H7 (cell line): ENCODE data around the gene BNC2. TPM values are rescaled to one million over a fixed set of nuclear protein-coding genes. Genes with fewer than 3 reads are reported as not detected.

Experiments used
- DNase-seq: peaks from one replicate; pipeline ENCODE4 v3.0.0; 2012
- H3K27me3 ChIP-seq: 2 replicates; pipeline ENCODE4 v1.6.0; 2011; ENCODE audit warnings: mild to moderate bottlenecking, low read length; ENCODE audit not compliant: control insufficient read depth, insufficient read depth
- H3K36me3 ChIP-seq: replicated peaks from 2 replicates; pipeline ENCODE4 v1.5.1; 2011; ENCODE audit warnings: low read length; ENCODE audit not compliant: control insufficient read depth, insufficient read depth
- H3K4me3 ChIP-seq: 2 replicates; pipeline ENCODE4 v1.5.1; 2011; ENCODE audit warnings: low read depth, mild to moderate bottlenecking, control low read depth, low read length, moderate library complexity; ENCODE audit not compliant: insufficient read depth
- total RNA-seq: library from RNA; depleted of rRNA; stranded (reverse); fragments of >200 nt; shearing (Covaris generic); gene quantifications from 2 replicates; pipeline ENCODE4 v1.2.3, GENCODE V29; 2014

Gene BNC2
- total RNA-seq, 1 experiment from 2014 or later: 7.9 TPM

DNA sequence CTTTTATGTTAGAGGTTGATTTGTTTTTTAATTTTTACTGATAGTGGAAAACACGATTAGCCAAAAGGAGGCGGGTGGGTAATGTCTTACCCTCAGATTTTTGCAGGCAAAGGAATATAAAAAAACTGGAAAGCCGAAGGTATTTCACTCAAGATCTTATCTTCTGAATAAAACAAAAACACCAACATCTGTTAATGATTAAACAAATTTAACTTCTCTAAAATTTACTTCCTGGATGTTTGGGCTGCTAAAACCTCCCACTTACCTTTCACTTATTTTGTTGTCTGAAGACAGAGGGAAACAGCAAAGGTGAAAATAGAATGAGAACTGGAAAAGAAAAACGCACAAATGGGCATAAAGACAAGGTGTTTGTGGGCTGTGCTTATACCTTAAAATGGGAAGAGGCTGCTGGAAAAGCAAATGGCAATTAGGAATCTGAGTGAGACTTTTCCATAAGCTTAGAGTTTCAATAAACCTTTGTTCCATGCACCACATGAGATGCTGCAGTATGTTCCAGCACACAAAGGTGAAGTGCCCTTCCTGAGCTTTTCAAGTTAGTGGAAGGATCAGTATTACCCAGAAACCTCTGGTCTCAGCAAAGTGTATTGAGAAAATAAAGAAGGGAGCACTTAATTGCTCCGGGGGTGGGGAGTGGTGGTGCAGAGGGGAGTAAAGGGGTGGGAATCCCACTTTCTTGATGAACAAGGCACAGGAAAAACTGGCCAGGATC is 298.3 kb downstream of the BNC2 start:
- Histone ChIP-seq H3K4me3 (no peak overlapping the region), H3K36me3 (no peaks in the 10 kb centered on the region), H3K27me3 (no peaks in the 10 kb centered on the region)
- no peak for DNase-seq

DNA sequence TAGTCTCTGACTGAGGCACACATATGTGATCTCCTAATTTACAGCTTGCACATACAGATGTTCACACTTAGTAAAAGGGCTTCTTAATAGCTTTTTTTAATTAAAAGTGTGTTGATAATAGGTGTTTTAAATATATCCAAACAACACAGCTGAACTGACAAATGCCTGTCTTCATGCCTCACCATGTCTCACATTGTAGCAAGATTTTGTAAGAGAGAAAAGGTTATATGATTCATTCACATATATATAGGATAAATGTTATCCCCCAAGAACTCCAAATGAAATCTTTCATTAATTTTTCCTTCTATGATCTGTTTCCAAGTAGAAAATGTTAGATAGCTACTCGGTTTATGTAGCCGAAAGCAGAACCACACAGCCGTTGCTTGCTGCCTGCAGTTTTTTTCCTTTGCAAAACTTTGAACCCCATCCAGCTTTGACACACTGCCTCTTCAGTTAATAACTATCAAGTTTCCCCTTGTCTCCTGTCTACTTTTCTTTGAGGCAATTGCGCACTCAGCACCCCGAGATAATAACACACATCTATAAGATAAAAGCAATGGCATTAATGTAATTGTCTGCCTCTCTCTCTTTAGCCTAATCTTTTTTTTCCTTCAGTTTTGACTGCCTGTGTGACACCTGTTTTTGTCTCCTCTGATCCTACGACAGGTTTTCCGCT is 299.2 kb downstream of the BNC2 start:
- DNase-seq: no peak
- H3K4me3 ChIP-seq: no peak overlapping the region
- no peaks in the 10 kb centered on the region for H3K36me3 ChIP-seq
- H3K27me3 ChIP-seq: no peaks in the 10 kb centered on the region

DNA sequence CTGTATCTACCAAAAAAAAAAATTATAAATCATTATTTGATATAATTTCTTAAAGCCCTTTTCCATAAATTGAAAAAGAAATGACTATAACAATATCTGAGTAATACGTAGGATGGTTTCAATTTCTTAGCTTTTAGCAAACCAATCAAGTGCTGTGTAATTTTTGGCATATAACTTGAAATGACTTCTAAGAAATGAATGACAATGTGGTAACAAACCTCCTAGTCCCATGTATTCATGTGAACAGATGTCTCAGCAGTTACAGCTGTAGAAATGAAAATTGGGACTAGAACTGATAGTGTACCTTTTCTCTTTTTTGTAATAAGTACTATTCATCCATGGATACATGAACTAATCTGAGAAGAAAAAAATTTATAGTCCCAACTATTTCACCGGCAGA is 307.0 kb downstream of the BNC2 start:
- DNase-seq: no peak
- no peaks in the 10 kb centered on the region for H3K36me3 ChIP-seq
- H3K4me3 ChIP-seq: no peak overlapping the region
- no peaks in the 10 kb centered on the region for H3K27me3 ChIP-seq

DNA sequence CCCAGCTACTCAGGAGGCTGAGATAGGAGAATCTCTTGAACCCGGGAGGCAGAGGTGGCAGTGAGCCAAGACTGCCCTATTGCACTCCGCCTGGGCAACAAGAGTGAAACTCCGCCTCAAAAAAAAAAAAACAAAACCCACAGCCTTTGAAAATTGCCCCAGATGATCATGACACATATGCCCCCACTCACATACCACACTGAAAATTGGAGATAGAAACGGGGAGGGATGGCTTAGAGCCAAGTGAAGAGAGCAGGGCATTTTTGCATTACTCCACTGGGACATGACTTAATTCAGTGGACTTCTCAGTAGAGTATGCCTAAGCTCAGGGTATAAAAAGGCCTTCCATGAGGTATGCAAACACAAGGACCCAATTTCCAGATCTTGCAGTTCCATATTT is 309.3 kb downstream of the BNC2 start:
- Histone ChIP-seq H3K4me3 (no peak overlapping the region), H3K36me3 (no peaks in the 10 kb centered on the region), H3K27me3 (no peaks in the 10 kb centered on the region)
- no peak for DNase-seq

DNA sequence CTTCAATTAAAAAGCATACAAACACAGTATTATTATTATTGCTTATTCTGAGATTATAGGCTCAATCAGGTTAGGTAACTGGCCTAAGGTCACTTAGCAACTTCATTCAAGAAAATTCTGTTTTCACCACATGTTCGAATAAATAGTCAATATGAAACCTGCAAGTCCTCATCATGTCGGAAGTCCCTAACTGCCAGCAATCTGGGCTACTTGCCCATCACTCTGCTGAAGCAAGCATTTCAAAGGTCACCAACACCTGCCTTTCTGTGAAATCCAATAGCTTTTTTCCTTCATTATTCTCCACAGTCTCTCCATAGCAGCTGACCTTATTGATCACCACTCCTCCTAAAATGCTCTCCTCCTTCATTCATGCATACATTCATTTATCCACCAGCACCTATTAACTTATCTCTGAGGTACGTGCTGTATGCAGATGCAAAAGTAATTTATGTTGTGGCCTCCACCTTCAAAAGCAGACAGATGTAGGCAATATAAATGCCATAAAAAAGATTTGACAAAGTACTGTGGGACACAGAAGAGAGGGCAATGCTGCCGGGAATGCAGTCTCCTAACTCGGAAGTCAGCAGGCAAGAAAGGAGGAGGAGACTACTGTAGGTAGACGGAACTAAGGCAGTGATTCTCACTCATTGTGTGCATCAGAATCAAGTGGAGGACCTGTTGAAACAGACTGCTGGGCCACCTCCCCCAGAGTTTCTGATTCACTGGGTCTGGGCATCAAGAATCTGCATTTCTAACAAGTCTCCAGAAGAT is 310.9 kb downstream of the BNC2 start:
- Histone ChIP-seq H3K4me3 (no peak overlapping the region), H3K27me3 (no peaks in the 10 kb centered on the region), H3K36me3 (no peaks in the 10 kb centered on the region)
- DNase-seq: peak; percentile 2

DNA sequence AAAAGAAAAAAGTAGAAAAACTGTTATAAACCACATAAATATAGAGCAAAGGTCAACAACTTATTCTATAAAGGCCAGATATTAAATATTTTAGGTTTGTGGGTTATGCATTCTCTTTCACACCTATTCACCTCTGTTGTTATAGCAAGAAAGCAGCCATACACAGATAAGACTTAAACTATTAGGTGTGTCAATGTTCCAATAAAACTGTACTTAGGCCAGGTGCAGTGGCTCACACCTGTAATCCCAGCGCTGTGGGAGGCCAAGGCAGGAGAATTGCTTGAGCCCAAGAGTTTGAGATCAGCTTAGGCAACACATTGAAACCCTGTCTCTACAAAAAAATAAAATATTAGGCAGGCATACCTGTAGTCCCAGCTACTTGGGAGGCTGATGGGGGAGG is 314.7 kb downstream of the BNC2 start:
- Histone ChIP-seq H3K4me3 (no peak overlapping the region), H3K27me3 (no peaks in the 10 kb centered on the region), H3K36me3 (no peaks in the 10 kb centered on the region; the same call in 1 of the 2 replicates)
- no peak for DNase-seq

DNA sequence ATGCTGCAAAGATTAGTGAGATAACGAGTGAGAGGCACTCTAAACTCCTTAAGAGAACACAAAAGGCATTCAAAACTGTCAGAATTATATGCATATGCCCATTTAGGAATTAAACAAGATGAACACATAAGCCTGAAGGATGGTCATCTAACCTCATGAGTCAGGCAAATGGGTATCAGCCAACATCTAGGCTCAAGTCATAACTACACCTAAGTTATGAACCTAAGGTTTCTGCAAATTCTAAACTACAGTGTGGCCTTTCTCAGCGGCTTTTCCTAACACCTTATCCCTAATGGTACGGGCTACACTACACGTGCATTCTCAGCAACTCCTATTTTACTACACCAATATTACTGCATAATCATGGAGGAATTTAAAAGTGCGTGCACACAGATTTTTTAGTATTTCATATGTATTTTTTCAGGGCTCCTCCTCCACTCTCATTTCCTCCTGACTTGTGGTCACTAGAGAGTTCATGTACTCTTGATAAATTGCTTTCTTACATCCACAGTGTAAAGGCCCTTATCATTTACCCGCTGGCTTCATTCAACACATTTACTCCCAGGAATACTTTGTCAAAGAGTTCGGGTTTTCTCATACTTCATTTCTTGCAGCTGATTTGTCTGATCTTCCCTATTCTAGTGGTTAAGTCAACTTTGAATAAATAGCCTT is 316.5 kb downstream of the BNC2 start:
- Histone ChIP-seq H3K36me3 (no peaks in the 10 kb centered on the region; the same call in 1 of the 2 replicates), H3K4me3 (no peak overlapping the region), H3K27me3 (no peaks in the 10 kb centered on the region)
- no peak for DNase-seq

DNA sequence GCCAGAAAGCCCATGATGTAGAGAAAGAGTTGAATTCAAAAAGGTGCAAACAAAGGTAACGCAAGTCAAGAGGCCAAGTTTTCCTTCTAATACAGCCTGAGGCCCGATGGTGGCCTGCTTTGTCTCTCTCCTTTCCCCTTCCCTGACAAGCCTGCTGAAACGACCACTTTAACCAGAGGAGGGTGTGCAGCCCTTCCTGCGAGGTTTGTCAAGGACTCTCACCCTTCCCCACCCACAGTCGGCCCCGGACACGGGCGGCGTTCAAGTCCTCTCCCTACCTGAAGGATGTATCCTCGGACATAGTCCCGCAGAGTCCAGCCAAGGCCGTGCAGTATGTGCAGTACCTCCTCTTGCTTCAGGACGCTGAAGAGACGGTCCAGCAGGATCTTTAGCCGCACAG is 318.2 kb downstream of the BNC2 start:
- Histone ChIP-seq H3K4me3 (no peak overlapping the region), H3K36me3 (no peaks in the 10 kb centered on the region; the same call in 1 of the 2 replicates), H3K27me3 (no peaks in the 10 kb centered on the region)
- DNase-seq: no peak

DNA sequence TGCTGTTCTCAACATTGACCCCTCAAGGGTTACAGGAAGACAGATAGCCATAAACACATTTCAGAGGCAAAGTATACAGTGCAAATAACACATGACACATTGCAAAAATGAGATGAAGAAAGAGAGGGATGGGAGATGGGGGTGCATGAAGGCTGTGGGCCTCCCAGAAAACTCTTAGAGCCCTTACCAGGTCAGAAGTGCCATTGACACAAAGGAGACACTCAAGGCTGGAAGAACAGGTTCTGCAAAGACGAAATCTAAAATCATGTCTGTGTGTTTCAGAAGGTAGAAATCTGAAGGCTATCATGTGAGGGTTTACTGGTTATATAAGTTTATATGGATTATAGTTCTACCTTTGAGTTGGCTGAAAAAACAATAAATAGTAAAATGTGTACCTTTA is 318.8 kb downstream of the BNC2 start:
- Histone ChIP-seq H3K27me3 (no peaks in the 10 kb centered on the region), H3K36me3 (no peaks in the 10 kb centered on the region; the same call in 1 of the 2 replicates), H3K4me3 (no peak overlapping the region)
- no peak for DNase-seq

DNA sequence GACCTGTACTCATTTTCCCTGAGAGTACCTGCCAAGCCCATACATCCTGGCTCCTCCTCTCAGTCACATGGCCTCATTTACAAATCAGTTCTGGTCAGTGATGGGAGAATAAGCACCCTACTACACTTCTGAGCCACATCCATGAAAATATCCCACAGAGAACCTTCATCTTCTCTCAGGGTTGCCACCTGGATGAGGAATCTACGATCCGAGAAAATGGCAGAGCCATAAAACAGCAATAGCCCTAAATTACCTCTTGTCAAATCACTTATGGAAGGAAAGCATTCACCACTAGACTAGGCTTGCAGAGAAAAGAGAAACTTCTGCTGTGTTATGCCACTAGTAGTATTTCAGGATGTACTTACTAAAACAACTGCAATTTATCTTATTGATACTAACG is 324.8 kb downstream of the BNC2 start:
- DNase-seq: no peak
- H3K27me3 ChIP-seq: no peaks in the 10 kb centered on the region
- no peak overlapping the region for H3K4me3 ChIP-seq
- no peaks in the 10 kb centered on the region for H3K36me3 ChIP-seq

DNA sequence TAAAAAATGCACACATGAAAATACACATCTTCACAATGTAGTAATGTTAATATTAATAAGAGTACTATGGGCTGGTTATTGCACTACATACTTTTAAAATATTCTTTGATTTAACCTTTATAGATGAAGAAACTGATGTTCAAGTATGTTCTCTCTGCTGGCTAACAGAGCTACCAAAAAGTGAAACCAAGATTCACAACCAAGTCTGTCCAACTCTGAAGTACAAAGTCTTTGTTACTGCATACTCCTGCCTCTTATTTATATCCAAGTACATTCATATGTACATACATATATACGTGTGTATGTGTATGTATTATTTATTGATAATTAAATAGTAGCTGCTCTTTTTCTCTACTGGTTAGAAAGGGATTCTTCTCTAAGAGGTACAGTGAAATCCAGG is 325.6 kb downstream of the BNC2 start:
- H3K27me3 ChIP-seq: no peaks in the 10 kb centered on the region
- H3K4me3 ChIP-seq: no peak overlapping the region
- no peak for DNase-seq
- no peaks in the 10 kb centered on the region for H3K36me3 ChIP-seq

DNA sequence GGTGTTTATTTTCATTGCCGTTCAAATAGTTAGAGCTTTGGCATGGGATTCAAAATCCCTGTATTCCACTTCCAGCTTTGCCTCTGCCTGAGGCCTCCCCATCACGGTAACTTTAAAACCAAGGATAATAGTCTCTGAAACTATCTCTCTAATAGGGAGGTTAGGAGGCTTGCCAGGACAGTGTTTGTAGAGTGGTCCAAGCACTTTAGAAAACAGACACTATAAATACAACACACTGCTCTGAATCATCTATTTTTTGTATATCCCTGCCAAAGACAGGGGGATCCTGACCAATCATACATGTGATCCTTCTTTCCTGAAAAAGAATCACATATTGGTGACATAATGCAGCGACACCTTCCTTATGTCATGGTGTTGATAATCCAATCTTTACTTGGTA is 326.8 kb downstream of the BNC2 start:
- Histone ChIP-seq H3K36me3 (no peaks in the 10 kb centered on the region), H3K27me3 (no peaks in the 10 kb centered on the region), H3K4me3 (no peak overlapping the region)
- no peak for DNase-seq

DNA sequence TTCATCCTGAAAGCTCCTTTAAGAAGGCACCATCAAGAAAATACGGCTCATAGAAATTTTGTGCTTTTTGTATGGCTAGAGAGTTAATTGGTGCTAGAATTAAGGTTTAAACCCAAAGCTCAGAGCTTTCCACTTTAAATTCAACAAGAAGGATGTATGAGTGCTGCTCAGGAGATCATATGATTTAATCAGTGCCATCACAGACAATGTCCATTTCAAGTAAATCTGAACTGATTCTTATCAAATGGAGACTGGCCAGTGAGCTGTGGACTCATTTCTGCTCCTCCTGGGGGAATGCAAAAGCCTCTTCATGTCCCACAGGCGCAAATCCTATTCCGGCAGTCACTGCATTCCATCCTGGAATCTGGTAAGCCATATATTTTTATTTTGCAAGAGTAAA is 327.2 kb downstream of the BNC2 start:
- no peaks in the 10 kb centered on the region for H3K36me3 ChIP-seq
- DNase-seq: no peak
- H3K27me3 ChIP-seq: no peaks in the 10 kb centered on the region
- H3K4me3 ChIP-seq: no peak overlapping the region

DNA sequence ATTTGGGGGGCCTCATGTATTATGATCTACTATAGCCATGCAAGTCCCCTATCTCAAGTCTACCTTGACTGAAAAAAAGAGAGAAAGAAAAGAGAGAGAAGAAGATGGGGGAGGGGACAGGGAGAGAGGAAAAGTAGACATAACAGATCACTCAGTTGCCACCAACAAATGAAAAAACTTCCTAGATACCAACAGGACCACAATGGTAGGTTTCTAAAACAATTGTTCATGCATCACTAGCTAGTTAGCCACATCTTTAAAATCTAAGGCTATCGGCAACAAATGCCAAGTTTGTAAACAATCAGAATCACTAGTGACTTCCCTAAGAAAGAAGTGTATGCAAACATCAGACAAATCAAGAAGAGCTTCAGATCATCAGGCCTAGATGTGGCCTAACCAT is 328.2 kb downstream of the BNC2 start:
- DNase-seq: no peak
- H3K4me3 ChIP-seq: no peak overlapping the region
- H3K36me3 ChIP-seq: no peaks in the 10 kb centered on the region
- H3K27me3 ChIP-seq: no peaks in the 10 kb centered on the region
